C4-2B (cell line): Measurements from ENCODE around the gene CDK15.

Experiments used
- CTCF ChIP-seq: fragments of 450-650 bp; conservative IDR thresholded peaks from 2 replicates; pipeline ENCODE4 v1.5.1; 2017; ENCODE audit warnings: mild to moderate bottlenecking
- ZFX ChIP-seq: fragments of 450-650 bp; IDR thresholded peaks from 2 replicates; pipeline ENCODE4 v1.6.1; 2017

DNA sequence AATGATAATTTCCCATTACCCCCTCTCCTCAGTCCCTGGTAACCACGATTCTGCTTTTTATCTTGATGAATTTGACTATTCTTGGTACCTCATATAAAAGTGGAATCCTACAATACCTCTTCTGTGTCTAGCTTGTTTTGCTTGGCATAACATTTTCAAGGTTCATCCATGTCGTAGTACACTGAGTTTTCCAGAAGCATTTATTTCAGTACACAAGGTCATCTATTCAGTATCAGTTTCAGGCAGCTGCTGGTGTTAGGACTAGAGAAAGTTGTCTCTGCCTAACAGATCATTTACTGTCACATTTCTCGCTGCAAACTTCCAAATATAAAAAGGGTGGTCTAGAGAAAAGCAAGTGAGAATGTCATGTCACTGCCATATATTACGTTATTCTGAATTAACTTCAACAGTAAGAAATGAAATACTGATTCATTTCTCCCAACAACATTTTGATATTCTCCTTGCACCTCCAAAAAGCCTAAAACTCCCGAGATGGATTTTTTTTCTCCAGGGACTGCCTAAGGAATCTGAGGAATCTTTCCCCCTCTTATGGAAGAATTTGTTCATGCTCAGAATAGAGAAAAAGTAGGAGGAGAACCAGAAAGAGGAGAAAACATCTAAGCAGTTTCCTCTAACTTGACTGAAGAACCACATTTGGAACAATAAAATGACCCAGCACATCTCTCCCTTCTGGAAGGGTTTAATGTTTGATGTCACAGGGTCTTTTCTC is 36.0 kb downstream of the CDK15 start:
- TF ChIP-seq CTCF = no peak
- TF ChIP-seq ZFX = no peak
